IMR-90 (cell line): Measurements from ENCODE around the gene FAM131C. TPM values are rescaled to one million over a fixed set of nuclear protein-coding genes. Genes with fewer than 3 reads are reported as not detected.

Experiments used
- ATAC-seq: fragments of 200-7000 bp; cut with Tn5 transposase; 2 replicates; pipeline ENCODE4 v1.9.1; 2020; ENCODE audit warnings: low read depth, mild to moderate bottlenecking, moderate library complexity
- BruUV-seq: library from RNA; stranded (reverse); fragments of 400-500 nt; replicated peaks from 2 replicates; lab custom pipeline; 2021; lab: Mats Ljungman, UMichigan
- CTCF ChIA-PET: fragments of 300-600 bp; formaldehyde crosslinking; extraction: SDS; loops from one replicate; lab custom pipeline; 2021; ENCODE audit warnings: antibody characterized with exemption; lab: Yijun Ruan, JAX
- POLR2A ChIA-PET: fragments of 300-600 bp; sonication (Branson Sonifier 250); formaldehyde crosslinking; loops from one replicate; lab custom pipeline; 2022; ENCODE audit warnings: antibody characterized with exemption; ENCODE audit not compliant: unreplicated experiment; lab: Charles Lee
- DNase-seq: peaks from one replicate; pipeline ENCODE4 v3.0.0; 2013
- H2AFZ ChIP-seq: replicated peaks from 2 replicates; pipeline ENCODE3; 2013; ENCODE audit warnings: low read length, mild to moderate bottlenecking; ENCODE audit not compliant: poor library complexity
- H2AK5ac ChIP-seq: 2 replicates; pipeline ENCODE4 v1.6.1; 2013; ENCODE audit warnings: low read depth, low read length, inconsistent platforms
- H2AK9ac ChIP-seq: replicated peaks from 2 replicates; pipeline ENCODE3; 2013; ENCODE audit warnings: mild to moderate bottlenecking, low read depth, low read length, moderate library complexity; ENCODE audit not compliant: poor library complexity
- H2BK120ac ChIP-seq: 2 replicates; pipeline ENCODE4 v1.6.1; 2013; ENCODE audit warnings: low read depth, low read length, inconsistent platforms
- H2BK15ac ChIP-seq: 3 replicates; pipeline ENCODE4 v1.6.1; 2013; ENCODE audit warnings: low read depth, low read length, inconsistent platforms
- H2BK20ac ChIP-seq: 2 replicates; pipeline ENCODE4 v1.6.1; 2013; ENCODE audit warnings: low read depth, mild to moderate bottlenecking, inconsistent platforms, low read length, moderate library complexity
- H2BK5ac ChIP-seq: 2 replicates; pipeline ENCODE4 v1.6.1; 2013; ENCODE audit warnings: mild to moderate bottlenecking, low read depth, low read length, inconsistent platforms; ENCODE audit not compliant: poor library complexity, severe bottlenecking
- H3K14ac ChIP-seq: replicated peaks from 2 replicates; pipeline ENCODE4 v1.6.1; 2013; ENCODE audit warnings: low read depth, low read length, inconsistent platforms
- H3K18ac ChIP-seq: 2 replicates; pipeline ENCODE4 v1.6.1; 2013; ENCODE audit warnings: low read depth, low read length, control low read depth
- H3K23ac ChIP-seq: 2 replicates; pipeline ENCODE4 v1.6.1; 2013; ENCODE audit warnings: low read depth, low read length, inconsistent platforms
- H3K27ac ChIP-seq: 2 replicates; pipeline ENCODE4 v1.5.1; 2013; ENCODE audit warnings: mild to moderate bottlenecking, control low read depth, low read length; ENCODE audit not compliant: insufficient read depth
- H3K27me3 ChIP-seq: 2 replicates; pipeline ENCODE4 v1.6.1; 2013; ENCODE audit warnings: low read length; ENCODE audit not compliant: control insufficient read depth, insufficient read depth
- H3K36me3 ChIP-seq: 2 replicates; pipeline ENCODE4 v1.6.1; 2013; ENCODE audit warnings: low read length, mixed read lengths; ENCODE audit not compliant: control insufficient read depth, insufficient read depth
- H3K4ac ChIP-seq: 2 replicates; pipeline ENCODE4 v1.6.1; 2013; ENCODE audit warnings: low read depth, low read length, inconsistent platforms
- H3K4me1 ChIP-seq: 2 replicates; pipeline ENCODE4 v1.6.1; 2013; ENCODE audit warnings: low read length, mixed read lengths; ENCODE audit not compliant: control insufficient read depth, insufficient read depth
- H3K4me2 ChIP-seq: 2 replicates; pipeline ENCODE4 v1.6.1; 2013; ENCODE audit warnings: low read depth, mild to moderate bottlenecking, control low read depth, low read length, moderate library complexity
- H3K4me3 ChIP-seq: 2 replicates; pipeline ENCODE4 v1.5.1; 2013; ENCODE audit warnings: low read depth, mild to moderate bottlenecking, control low read depth, low read length, moderate library complexity; ENCODE audit not compliant: insufficient read depth
- H3K56ac ChIP-seq: 2 replicates; pipeline ENCODE4 v1.6.1; 2013; ENCODE audit warnings: low read length, inconsistent platforms; ENCODE audit not compliant: insufficient read depth; ENCODE audit errors: extremely low read depth
- H3K79me1 ChIP-seq, 2 experiments: 2 replicates each; pipeline ENCODE4 v1.6.1; 2013; ENCODE audit warnings: low read length in 2 of 2, inconsistent platforms in 1 of 2, low read depth in 1 of 2
- H3K9ac ChIP-seq: 2 replicates; pipeline ENCODE4 v1.6.1; 2013; ENCODE audit warnings: low read depth, low read length, control low read depth
- H3K9me1 ChIP-seq: 2 replicates; pipeline ENCODE4 v1.6.1; 2013; ENCODE audit warnings: low read length, inconsistent platforms; ENCODE audit not compliant: insufficient read depth
- H3K9me3 ChIP-seq: 2 replicates; pipeline ENCODE4 v1.6.1; 2013; ENCODE audit warnings: low read length; ENCODE audit not compliant: control insufficient read depth, insufficient read depth
- H4K20me1 ChIP-seq: 2 replicates; pipeline ENCODE4 v1.6.1; 2013; ENCODE audit warnings: low read length, inconsistent platforms; ENCODE audit not compliant: insufficient read depth
- H4K5ac ChIP-seq: 2 replicates; pipeline ENCODE4 v1.6.1; 2013; ENCODE audit warnings: mild to moderate bottlenecking, low read depth, low read length, control low read depth
- H4K8ac ChIP-seq, 2 experiments: 2 replicates each; pipeline ENCODE4 v1.6.1; 2013; ENCODE audit warnings: low read depth in 2 of 2, low read length in 2 of 2, control low read depth in 1 of 2, inconsistent platforms in 1 of 2
- H4K91ac ChIP-seq: 2 replicates; pipeline ENCODE4 v1.6.1; 2013; ENCODE audit warnings: low read depth, low read length, inconsistent platforms; ENCODE audit not compliant: insufficient read depth
- FOS ChIP-seq: fragments of 150-350 bp; IDR thresholded peaks from 2 replicates; pipeline ENCODE4 v1.6.1; 2016; ENCODE audit warnings: low read depth, low read length
- MAZ ChIP-seq: IDR thresholded peaks from 2 replicates; pipeline ENCODE4 v1.6.1; 2012; ENCODE audit warnings: low read depth, mild to moderate bottlenecking, low read length, improper control_type of control experiment, moderate library complexity, borderline replicate concordance
- RFX5 ChIP-seq: IDR thresholded peaks from 2 replicates; pipeline ENCODE4 v1.8.0; 2012; ENCODE audit warnings: low read depth, mild to moderate bottlenecking, low read length, moderate library complexity
- USF2 ChIP-seq: fragments of 150-350 bp; IDR thresholded peaks from 2 replicates; pipeline ENCODE4 v1.6.1; 2017; ENCODE audit warnings: mild to moderate bottlenecking, antibody characterized with exemption, low read length, low read depth
- WGBS, 2 experiments: methylation state at CpG; one replicate each; pipeline versions ENCODE4 v1.1.5 to v1.1.7; 2013; ENCODE audit warnings: missing lambda C conversion rate in 2 of 2; ENCODE audit not compliant: insufficient read length in 1 of 2; ENCODE audit errors: extremely low coverage in 2 of 2; 5-methylcytosine and 5-hydroxymethylcytosine counted together
- dilution Hi-C: fragments of 300-500 bp; cut with HindIII; formaldehyde crosslinking; loops from one replicate; pipeline ENCODE4 v1.14.3; 2018; ENCODE audit warnings: low sequenced_read_pairs; ENCODE audit not compliant: unreplicated experiment
- in situ Hi-C: fragments of 300-500 bp; cut with MboI; formaldehyde crosslinking; loops from 3 replicates; pipeline ENCODE4 v1.14.3; 2019; ENCODE audit warnings: low sequenced_read_pairs, inconsistent platforms, mixed read lengths
- intact Hi-C: fragments of 100-400 bp; cut with micrococcal nuclease; formaldehyde crosslinking; loops from 2 replicates; pipeline ENCODE4 v1.10.0; 2022
- polyA plus RNA-seq, 3 experiments: library from polyadenylated mRNA; depleted of rRNA; stranded (reverse); fragments of >200 nt; gene quantifications; 2 replicates each; pipeline ENCODE4 v1.2.3, GENCODE V29; 2012; ENCODE audit warnings: low replicate concordance in 1 of 3
- total RNA-seq: library from RNA; depleted of rRNA; stranded (reverse); fragments of >200 nt; gene quantifications from 2 replicates; pipeline ENCODE4 v1.2.3, GENCODE V29; 2012

Gene FAM131C
- total and polyA plus RNA-seq, 2 of the 4 experiments (the other 2 are of a cell fraction) = 0.18 to 1.0 TPM

- no TSS peak for BruUV-seq
- Histone ChIP-seq H2BK15ac (peak overlapping the region; percentile 58; the same call in 1 of the 3 replicates), H2BK20ac (no peak overlapping the region), H3K27ac (no peak overlapping the region), H3K4me1 (peaks cover 30% of the 10 kb centered on the region), H4K20me1 (no peaks in the 10 kb centered on the region), H2AFZ (peak overlapping the region; percentile 48), H3K9me3 (no peaks in the 10 kb centered on the region), H3K4me2 (no peak overlapping the region), H2BK120ac (no peak overlapping the region), H3K4ac (peak overlapping the region; percentile 31; the same call in 1 of the 2 replicates), H2AK5ac (peak overlapping the region; percentile 12), H3K23ac (no peak overlapping the region), H3K4me3 (no peak overlapping the region), H4K8ac (no peak overlapping the region), H3K27me3 (no peaks in the 10 kb centered on the region), H3K14ac (no peak overlapping the region; the same call in 1 of the 2 replicates), H4K5ac (no peak overlapping the region), H2BK5ac (no peak overlapping the region), H2AK9ac (peak overlapping the region; percentile 15), H3K79me1 (no peaks in the 10 kb centered on the region), H3K56ac (no peak overlapping the region), H3K36me3 (no peaks in the 10 kb centered on the region), H4K91ac (no peak overlapping the region), H3K18ac (no peak overlapping the region), H3K9ac (no peak overlapping the region), H3K9me1 (peaks cover 3% of the 10 kb centered on the region)
- intact Hi-C loops (no loop called here), in situ Hi-C loops (no loop called here), dilution Hi-C loops (no loop called here)
- DNase-seq (no peak), ATAC-seq (no peak)
- ChIA-PET POLR2A (interaction anchor here (0.6 kb wide), 1 partner anchor 105 kb away, joined by 10 read pairs; no protein-coding TSS in a partner anchor), CTCF (interaction anchor here (1.1 kb wide), 1 partner anchor 223 kb away, joined by 3 read pairs; no protein-coding TSS in a partner anchor)
- no peak for TF ChIP-seq RFX5
- no peak for TF ChIP-seq MAZ
- no peak for TF ChIP-seq FOS
- peak; percentile 32; the same call in 1 of the 2 replicates for TF ChIP-seq USF2
- 65% methylated on average over 2 of the region's 17 CpGs; no CpG with 5 or more reads in 1 of the 2 experiments for WGBS, 2 experiments
Measured at GRCh38 chr1:16014509-16015482, 58.7 kb downstream of the FAM131C start.
